NCI-H128 (cell line): ENCODE results near the gene UNC5CL.
"Not testable (repeated sequence)": the region's sequence is repeated elsewhere in the genome, so short reads cannot be mapped to it uniquely, and the experiment has no call there.

ENCODE experiments used
- DNase-seq: peaks from one replicate; lab custom pipeline; 2025; ENCODE audit not compliant: unreplicated experiment; lab: John Stamatoyannopoulos, UW

The UNC5CL gene

DNA sequence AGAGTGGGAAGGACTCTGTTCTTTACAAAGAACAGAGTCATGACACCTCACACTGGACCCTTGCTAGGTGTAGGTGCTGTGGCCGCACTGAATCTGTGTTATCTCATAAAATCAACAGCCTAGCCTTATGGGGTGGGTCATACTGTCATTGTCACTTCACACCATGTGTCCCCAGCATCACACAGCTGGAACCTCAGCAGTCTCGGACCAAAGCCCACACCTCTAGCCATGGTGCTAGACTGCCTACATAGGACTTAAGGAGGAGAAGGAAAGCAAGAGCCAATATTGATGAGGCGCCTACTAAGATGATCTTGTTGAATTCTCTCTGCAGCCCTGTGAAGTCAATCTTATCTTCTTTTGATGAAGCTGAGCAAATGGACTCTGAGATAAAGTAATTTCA lies 31.0 kb downstream of the UNC5CL start:
- no peak for DNase-seq

DNA sequence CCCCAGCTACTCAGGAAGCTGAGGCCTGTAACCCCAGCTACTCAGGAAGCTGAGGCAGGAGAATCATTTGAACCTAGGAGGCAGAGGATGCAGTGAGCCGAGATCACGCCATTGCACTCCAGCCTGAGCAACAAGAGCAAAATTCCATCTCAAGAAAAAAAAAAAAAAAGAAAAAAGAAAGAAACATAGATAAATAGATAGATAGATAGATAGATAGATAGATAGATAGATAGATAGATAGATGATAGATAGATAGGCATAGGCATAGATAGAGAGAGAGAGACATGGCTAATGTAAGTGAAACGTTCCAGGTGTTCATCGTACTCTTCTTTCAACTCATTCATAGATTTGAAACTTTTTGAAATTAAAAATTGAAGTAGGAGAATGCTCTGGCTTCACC lies 32.0 kb downstream of the UNC5CL start:
- not testable (repeated sequence) for DNase-seq

DNA sequence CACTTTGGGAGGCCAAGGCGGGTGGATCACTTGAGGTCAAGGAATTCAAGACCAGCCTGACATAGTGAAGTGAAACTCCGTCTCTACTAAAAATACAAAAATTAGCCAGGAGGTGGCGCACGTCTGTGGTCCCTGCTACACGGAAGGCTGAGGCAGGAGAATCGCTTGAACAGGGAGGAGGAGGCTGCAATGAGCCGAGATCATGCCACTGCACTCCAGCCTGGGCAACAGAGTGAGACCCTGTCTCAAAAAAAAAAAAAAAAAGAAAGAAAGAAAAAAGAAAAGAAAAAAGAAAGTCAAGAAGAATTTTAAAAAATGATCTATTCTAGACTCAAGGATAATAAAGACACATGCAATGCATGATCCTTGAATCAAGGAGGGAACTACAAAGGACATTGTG lies 32.8 kb downstream of the UNC5CL start:
- DNase-seq: not testable (repeated sequence)

DNA sequence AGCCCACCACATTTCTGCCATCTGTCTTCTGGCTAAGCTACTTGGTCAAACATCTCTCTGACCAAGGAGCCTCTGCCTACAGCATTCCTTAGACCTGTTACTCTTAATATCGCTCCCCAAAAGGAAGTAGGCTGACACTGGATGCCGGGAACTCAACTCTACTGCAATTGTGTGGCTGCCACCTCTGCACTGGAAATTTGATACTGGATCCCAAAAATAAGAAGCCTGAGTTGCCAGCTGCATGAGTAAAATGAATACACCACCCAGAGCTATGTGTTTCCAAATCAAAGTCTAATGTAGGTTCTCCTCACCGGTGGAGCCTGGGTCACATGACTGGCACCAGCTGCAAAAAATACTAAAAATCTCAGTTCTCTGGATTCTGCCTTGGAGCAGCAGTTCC lies 36.9 kb downstream of the UNC5CL start:
- no peak for DNase-seq

DNA sequence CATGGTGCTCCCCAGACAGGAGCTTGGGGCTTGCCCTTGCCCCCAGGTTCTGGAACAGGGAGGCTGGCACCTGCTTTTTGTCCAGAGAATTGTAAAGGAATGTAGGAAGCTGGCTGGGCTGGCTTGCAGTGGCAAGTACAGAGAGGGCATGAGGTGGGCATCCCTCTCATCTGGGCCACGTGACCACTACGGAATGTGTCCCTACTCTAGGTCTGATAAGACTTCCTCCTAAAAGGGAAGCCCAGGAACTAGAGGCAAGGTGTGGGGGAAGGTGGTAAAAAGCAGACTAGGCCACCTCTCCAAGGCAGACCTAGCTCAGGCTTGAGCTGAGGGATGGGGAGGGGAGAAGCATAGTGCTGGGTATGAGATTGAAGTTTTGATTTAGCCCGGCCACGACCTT lies 38.8 kb downstream of the UNC5CL start:
- DNase-seq: no peak

DNA sequence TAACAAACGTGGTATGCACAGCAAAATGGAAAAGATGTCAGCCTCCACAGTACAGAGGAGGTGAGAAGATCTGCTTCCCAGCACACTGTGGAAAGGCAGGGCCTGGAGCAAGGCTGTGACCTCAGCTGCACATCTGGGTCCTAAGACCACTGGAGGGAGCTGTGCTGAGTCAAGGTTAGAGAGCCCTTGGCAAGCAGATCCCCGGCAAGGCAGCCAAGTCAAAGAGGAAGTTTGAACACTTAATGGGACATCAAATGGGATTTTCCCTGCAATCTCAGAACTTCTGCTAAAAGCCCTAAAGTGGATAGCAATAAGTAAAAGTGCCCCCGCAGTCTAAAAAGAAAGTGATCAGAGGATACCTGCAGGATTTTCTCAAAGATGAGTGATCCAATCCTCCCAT lies 39.5 kb downstream of the UNC5CL start:
- DNase-seq: no peak

DNA sequence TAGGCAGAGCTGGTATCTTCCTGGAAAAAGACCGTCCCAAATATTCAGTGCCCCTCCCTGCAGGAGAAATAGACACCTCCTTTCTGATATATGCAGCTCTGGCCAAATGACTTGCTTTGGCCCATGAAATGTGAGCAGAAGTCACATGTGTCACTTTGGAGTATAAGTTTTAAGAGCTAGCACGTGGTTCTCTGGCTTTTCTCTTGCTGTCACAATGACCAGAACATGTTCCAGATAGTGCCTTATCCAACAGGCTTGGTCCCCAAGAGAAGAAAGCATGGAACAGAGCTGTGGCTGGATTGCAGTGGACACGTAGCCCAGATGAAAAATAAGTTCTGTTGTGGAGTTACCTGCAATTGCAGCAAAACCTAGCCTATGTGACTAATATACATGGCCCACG lies 40.4 kb downstream of the UNC5CL start:
- no peak for DNase-seq

DNA sequence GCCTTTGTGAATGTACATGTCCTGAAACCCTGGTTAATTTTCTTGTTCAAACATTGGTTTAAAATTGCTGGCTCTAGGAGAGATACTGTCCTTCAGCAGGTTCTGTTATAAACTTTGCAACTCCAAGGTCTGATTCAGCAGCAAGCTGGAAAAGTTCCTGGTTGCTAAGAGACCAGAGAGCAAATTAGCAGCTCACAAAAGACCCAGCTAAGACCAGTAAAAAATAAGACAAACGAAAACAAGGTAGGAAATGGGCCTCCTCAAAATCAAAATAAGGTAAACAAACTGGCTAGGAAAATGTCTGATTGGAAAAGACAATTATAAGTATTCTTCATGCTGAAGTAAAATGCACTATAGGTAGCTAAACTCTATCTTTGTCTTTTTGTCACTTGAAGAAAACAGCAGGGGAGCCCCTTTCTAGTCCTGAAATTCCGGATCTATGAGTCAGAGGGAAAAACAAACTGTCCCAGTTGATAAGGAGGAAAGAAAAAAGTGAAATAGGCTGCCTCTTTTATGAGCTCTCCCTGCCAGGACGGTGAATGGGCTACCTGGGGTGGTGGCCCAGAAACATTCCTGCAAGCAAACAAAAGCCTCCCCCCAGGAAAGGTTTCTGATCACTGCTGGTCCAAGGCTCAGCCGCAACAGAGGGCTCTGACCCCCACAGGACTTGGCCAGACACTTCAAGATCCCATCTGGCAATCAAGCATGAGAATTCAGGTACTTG lies 41.6 kb downstream of the UNC5CL start:
- DNase-seq: no peak

DNA sequence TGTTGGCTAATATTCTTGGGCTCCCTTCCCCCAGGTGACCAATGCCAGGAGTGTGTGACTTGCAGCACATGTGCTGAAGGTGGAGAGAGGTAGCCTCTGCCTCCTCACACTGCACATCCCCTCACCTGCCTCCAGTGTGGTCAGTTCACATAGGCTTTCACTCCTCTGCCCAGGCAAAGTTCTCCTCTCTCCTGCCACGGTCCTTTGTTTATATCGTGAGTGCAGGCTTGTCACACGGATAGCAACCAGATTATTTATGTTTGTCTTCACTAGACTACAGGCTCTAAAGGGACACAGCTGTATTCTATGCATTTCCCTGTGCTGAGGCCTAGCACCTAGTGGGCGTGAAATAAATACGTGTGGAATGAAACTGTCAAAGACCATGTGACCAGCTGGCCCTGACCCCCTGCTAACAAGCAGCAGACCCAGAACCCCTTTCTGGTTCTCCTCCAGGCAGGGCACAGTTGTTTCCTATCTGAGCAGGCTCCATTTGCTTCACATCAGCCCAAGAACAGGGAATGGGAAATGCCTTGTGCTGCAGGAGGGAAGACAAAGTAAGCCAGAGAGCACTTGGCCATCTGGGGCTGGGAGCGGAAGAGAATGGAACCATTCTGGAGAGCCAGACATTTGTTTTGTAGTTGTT lies 42.3 kb downstream of the UNC5CL start:
- no peak for DNase-seq

DNA sequence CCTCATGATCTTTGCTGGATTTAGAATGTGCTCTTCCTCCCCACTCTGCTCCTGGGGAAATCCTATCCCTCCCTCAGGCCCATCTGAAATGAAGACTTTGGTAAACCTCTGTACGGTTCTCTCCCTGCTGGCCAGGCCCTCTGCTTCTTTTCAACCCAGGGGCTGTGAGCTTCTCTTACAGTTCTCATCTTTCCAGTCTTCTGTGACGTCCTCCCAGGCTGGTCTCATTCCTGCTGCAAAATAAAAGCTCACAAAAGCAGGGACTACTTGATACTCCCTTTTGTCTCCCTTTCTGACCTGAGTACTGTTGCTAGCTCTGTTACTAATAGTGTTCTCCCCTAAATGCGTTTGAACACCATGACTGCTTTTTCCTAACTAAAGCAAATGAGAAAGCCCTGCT lies 46.3 kb downstream of the UNC5CL start:
- DNase-seq: no peak

DNA sequence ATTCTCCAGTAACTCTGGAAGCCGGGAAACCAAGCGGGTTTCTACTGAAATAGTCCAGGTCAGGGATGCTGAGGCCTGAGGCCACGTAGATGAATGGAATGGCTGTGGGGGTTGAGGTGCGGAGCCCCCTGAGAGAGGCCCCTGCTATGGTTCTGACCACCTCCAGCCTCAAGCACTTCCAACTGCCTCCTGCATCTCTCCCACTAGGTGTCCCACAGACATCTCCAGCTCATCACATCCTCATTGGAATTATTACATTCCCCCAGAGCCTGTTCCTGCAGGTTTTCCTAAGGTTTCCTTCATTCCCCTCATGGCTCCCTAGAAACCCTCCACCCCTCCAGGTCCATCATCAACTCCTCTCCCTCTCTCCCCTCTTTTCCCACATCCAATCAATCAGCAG lies 48.7 kb downstream of the UNC5CL start:
- DNase-seq: no peak

DNA sequence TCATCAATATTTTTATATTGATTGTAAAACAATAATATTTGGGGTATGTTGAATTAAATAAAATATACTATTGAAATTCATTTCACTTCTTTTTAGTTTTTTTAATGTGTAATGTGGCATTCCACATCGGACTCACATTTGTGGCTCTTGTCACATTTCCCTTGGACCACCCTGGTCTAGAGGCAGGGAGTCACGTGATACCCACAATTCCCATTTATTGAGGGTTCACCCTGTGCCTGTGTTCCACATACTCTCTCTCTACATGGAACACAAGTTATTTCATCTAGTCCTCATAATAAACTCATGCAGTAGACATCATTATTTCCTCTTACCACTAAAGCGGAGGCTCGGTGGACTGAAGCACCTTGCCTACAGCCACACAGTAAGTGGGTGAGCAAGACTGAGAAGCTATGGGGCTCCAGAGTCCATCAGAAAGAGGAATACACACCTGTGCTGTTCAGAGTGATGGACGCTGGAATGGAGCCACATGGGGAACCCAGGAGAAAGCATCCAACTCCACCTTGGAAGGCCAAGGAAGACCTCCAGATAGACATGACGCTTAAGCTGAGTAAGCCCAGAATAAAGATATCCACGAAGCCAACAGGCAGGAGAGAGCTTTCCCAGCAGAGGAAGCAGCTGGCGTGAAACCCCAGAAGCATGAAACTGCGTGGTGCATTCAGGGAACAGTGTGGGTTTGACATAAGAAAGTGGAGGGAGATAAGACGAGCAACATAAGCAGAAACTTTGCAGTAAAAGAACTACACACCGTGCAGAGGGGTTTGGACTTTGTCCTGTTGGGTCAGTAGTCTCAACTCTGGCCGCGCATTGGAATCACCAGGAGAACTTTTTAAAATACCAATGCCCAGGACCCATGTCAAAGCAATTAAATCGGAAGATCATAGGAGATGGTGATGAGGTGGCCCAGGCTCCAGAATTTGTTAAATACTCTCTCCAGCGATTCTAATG lies 49.5 kb downstream of the UNC5CL start:
- no peak for DNase-seq

DNA sequence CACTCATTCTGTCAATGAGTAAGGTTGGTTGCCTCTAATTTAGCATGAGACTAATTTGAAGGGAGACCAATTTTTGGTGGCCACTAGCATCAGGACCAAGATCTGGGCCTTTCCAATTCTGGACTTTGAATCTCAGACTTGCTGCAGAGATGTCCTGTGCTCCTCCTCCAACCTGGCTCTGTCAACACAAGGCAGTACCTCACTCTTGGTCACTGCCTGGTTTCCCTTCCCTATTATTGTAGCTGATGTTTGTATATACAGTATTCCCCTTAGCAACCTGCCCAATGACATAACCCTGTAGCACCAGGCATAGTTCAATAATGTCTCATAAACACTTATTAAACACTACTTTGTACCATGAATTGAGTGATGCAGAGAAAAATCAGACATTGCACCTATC lies 50.4 kb downstream of the UNC5CL start:
- no peak for DNase-seq

DNA sequence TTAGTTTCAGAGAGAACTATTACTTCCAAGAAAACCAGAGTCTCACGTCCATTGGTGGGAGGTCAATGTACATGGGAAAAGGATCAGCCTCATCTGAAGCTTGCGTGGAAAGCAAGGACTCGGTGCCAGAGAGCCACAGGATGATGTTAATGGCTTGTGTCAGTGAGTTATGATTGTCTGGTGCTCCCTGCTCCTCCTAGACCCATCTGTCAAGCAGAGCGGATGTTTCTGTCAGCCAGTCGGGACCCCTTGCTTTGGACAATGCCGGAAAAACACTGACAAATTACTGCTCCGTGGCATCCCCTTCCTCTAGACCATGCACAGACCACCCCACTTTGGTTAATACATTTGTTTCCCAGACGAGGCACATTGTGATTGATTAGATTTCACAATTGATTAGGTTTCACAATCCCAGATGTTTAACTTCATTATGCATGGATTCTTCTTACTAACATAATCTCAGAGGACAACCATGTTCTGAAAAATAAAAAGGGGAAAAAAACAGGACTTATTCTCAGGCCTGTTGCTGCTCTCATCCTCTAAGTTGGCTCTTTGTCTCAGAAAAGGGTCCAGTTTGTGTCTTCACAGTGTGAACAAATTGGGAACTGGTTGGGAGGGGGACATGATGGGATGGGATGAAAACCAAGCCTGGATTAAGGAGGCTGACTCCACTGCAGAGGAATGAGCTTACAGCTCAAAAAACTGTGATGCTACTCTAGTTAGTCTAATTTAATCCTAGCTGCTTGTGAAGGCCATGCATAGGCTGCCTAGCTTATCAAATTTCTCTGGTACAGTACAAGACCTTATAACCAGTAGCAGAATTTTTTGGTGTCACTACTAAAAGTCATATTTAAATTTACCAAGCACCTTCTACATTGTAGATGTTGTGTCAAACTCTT lies 51.9 kb downstream of the UNC5CL start:
- no peak for DNase-seq

DNA sequence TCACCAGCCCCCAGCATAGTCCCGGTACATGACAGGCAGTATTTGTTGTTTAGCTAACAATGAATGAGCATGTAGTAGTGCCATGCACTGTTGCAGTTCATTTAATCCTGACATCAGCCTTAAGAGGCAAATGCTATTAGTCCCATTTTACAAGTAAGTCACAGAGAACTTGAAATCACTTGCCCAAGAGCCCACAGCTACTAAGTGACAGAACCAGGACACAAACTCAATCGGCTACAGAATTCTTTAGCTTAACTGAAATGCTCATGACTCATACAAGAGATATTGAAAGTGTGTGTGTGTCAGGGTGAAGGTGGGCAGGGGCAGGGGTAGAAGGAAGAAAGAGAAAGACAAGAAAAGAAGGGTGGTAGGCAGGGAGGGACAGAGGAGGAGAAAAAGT lies 52.7 kb downstream of the UNC5CL start:
- DNase-seq: no peak

DNA sequence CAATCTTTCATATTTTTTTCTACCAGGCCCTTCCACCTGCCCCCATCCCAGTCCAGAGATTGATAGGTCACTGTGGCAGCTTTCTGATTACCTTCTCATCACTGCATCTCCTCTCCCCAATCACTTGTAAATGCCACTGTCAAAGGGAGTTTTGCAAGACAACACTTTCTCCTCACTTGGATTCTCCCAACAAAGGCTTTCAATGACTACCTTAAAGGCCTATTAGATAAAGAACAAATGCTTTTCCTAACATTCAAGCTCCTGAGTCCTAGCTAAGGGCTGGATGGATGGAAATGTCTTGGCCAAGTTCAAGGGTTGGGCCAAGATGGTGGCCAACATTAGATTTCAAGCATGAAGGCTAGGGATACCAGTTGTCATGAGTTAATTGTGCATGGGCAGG lies 55.3 kb downstream of the UNC5CL start:
- no peak for DNase-seq

DNA sequence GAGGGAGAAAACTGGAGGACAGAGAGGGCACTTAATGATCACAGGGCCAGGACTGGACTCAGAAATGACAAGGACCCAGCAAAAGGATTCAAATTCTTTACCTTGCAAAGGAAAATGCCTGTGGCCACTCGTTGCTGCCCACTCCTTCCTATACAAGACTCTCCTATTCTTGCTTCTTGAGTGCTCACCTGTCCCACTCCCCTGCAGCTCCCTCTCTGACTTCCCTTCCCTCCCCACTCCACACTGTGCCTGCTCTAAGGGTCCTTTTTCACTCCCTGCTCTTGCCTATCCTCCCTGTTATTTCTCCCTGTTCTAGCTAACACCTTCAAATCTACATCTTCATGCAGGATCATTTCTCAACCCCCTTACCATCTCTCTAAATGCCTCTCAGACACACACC lies 56.1 kb downstream of the UNC5CL start:
- no peak for DNase-seq

DNA sequence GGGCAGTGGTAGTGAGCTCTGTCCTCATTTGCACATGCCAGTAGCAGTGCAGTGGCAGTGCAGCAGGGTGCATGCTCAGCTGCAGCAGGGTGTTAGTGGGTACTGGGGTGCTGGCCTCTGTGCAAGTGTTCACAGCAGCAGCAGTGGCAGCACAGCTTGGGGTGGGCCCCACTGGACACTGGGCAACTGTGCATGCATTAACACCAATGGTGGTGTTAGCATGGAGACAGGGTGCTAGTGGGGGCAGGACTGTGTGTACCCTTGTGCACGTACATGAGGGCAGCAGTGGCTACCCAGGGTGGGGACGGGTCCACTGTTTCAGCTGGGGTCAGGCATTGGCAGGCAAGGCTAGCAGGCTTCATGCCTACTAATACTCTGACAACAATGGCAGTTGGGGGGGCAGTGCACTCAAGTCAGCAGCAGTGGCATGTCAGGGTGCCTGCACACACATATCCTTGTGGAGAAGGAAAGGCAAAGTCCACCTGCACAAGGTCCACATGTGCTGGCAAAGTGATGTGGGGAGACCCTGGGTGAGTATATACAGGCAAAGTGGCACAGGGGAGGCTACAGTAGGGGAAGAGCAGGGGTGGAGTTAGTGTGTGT lies 60.2 kb downstream of the UNC5CL start:
- no peak for DNase-seq

DNA sequence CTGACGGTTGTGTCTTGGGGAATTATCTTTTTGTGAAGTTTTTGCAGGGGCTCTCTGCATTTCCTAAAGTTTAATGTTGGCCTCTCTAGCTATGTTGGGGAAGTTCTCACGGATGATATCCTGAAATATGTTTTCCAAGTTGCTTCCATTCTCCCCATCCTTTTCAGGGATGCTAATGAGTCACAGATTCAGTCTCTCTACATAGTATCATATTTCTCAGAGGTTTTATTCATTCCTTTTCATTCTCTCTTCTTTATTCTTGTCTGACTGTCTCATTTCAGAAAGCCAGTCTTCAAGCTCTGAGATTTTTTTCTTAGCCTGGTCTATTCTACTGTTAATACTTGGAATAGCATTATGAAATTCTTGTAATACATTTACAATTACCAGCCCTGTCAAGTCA lies 61.3 kb downstream of the UNC5CL start:
- no peak for DNase-seq

DNA sequence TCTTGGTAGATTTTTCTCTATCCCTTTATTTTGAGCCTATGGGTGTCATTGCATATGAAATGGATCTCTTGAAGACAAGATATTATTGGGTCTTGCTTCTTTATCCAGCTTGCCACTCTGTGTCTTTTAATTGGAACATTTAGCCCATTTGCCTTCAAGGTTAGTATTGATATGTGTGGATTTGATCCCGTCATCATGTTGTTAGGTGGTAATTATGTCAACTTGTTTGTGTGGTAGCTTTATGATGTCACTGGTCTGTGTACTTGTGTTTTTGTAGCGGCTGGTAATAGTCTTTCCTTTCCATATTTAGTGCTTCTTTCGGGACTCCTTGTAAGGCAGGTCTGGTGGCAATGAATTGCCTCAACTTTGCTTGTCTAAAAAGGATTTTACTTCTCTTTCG lies 61.9 kb downstream of the UNC5CL start:
- no peak for DNase-seq
